GM21447 (cell line): ENCODE results near the gene PDCD1LG2.
A peak's percentile ranks its signal among the peaks of the same experiment; 100 is the strongest.
"Not testable (repeated sequence)": the region's sequence is repeated elsewhere in the genome, so short reads cannot be mapped to it uniquely, and the experiment has no call there.

Source experiments
- ATAC-seq: cut with Tn5 transposase; IDR thresholded peaks from one replicate; pipeline ENCODE4 v1.9.1; 2021; ENCODE audit not compliant: unreplicated experiment

Gene PDCD1LG2

DNA sequence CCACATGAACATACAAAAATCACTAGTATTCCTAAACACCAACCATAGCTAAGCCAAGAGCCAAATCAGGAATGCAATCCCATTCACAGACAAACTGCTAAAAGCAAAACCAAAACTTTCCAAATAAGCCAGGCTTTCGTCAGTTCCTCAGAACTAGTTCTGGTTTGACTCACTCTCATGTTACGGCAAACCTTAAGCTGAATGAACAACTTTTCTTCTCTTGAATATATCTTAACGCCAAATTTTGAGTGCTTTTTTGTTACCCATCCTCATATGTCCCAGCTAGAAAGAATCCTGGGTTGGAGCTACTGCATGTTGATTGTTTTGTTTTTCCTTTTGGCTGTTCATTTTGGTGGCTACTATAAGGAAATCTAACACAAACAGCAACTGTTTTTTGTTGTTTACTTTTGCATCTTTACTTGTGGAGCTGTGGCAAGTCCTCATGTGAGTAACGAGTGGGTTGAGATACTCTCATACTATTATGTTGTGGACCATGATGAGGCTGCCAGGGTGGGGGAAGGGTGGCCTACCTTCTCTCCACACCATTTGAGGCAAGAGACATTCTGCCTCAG, at the start of gene PDCD1LG2:
PDCD1LG2 (plus strand) TSS at position 172 of the 572 bp plus-strand sequence. CDS start 12,016 bp downstream, outside the sequence.
- peak; percentile 74 for ATAC-seq

DNA sequence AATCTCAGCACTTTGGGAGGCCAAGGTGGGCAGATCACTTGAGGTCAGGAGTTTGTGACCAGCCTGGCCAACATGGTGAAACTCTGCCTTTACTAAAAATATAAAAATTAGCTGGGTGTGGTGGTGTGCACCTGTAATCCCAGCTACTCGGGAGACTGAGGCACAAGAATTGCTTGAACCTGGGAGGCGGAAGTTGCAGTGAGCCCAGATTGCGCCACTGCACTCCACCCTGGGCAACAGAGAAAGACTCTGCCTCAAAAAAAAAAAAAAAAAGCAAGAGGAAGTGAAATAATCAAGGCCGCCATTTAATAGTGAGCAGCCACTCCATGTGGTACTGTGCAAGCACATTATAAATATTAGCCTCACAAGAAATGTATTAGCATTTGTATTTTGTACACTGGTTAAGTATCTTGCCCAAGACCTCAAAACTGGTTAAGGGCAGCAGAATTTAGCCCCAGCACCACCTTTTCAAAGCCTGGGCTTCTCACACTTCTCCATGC, 45.5 kb upstream of the PDCD1LG2 start:
- ATAC-seq: not testable (repeated sequence)

DNA sequence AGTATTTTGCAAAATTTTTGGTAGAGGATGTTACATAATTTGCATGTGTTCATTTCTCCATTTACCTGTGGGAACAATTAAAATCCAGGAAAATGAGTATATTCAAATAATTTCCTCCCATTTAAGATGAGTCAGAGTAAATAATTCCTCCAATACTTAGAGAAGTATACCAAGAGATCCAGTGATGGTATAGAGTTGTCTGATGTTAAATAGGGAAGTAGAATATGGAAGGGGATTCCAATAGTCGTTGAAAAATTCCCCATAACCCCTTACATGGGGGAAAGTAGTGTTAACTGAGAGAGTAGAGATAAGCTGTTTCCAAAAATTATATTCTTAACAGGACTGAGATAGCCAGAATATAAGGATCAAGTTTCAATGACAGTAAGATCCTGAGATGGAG, 44.3 kb upstream of the PDCD1LG2 start:
- no peak for ATAC-seq

DNA sequence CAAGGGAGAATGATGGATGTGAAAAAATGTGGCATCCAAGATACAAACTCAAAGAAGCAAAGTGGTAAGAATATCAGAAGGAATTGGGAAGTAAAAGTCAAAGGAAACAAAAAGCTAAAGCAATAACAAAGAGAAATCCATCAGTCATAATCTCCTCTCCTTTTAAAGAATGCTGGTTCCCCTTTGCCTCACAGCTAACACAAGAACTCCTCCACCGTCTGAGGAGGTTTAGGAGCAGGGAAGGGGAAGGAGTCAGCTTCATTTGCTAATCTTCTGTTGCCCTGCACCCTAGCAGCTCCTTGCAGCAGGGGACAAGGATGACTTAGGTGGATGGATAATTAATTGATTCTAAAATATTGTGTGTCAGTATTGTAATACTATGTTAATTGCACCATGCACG, 43.6 kb upstream of the PDCD1LG2 start:
- no peak for ATAC-seq

DNA sequence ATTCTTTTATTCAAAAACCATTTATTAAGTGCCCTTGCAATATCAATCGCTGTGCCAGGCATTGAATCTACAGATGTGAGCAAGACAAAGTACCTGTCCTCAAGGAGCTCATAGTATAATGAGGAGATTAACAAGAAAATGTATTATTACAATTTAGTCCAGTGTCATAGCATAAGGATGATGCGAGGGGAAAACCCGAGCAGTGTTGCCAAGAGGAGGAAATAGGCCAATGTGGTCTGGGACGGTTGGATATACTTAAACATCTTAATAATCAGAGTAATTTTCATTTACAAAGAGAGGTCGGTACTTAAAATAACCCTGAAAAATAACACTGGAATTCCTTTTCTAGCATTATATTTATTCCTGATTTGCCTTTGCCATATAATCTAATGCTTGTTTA, 41.5 kb upstream of the PDCD1LG2 start:
- no peak for ATAC-seq

DNA sequence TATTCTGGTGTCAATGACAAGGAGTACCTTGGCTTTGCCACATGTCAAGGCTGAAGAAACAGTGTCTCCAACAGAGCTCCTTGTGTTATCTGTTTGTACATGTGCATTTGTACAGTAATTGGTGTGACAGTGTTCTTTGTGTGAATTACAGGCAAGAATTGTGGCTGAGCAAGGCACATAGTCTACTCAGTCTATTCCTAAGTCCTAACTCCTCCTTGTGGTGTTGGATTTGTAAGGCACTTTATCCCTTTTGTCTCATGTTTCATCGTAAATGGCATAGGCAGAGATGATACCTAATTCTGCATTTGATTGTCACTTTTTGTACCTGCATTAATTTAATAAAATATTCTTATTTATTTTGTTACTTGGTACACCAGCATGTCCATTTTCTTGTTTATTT, 40.2 kb upstream of the PDCD1LG2 start:
- no peak for ATAC-seq

DNA sequence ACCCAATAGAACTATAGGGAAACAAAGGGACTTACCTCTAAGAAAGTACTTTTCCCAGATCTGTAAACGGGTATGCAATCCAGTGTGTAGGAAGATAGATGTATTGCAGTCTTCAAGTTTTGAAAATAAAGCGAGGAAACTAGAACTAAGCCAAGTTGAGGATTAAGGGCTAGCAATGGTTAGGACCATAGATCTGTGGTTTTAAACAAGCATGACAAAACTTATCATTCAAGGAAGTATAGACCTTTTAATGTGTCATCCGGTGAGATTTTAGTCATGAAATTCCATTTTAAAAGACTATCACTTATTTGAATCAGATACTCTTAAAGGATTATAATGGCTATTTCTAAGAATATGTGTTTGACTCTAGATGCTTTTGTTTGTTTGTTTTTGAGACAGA, 39.5 kb upstream of the PDCD1LG2 start:
- no peak for ATAC-seq

DNA sequence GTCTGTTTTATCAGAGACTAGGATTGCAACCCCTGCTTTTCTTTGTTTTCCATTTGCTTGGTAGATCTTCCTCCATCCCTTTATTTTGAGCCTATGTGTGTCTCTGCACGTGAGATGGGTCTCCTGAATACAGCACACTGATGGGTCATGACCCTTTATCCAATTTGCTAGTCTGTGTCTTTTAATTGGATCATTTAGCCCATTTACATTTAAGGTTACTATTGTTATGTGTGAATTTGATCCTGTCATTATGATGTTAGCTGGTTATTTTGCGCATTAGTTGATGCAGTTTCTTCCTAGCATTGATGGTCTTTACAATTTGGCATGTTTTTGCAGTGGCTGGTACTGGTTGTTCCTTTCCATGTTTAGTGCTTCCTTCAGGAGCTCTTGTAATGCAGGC, 34.7 kb upstream of the PDCD1LG2 start:
- not testable (repeated sequence) for ATAC-seq

DNA sequence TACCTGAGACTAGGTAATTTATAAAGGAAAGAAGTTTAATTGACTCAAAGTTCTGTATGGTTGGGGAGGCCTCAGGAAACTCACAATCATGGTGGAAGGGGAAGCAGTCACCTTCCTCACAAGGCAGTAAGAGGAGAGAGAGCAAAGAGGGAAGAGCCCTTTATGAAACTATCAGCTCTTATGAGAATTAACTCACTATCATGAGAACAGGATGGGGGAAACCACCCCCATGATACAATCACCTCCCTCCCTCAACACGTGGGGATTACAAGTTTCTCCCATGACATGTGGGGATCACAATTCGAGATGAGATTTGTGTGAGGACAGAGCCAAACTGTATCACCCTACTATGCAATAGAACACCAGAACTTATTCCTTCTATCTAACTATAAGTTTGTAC, 32.1 kb upstream of the PDCD1LG2 start:
- no peak for ATAC-seq

DNA sequence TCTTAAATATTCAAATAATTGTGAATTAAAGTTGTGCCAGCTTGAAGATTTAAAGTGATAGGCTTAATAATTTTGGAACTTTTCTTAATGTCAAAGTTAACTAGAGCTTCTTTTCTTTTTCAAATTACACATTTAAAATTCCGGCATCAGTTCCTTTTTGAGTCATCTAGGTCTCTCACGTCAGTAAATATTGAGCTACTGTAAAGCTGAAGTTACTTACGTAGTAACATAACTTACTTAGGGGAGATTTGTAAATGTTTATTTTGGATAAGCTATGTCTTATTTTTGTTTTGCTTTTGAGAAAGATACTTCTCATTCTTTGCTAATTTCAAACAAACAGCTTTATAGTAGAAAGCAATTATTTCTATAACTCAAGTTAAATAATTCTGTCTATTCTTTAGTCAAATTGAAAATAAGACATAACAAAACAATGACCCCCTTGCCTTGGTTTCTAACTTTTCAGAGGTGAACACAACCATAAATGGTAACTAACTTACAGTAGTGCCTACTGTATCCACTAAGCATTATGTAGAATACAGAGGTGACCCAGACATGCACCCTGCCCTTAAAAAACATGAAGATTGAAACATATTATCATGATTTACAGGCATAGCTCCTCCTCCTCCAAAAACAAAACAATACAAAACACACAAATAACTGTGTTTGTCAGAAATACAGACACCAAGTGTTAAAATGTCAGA, 30.2 kb upstream of the PDCD1LG2 start:
- ATAC-seq: no peak

DNA sequence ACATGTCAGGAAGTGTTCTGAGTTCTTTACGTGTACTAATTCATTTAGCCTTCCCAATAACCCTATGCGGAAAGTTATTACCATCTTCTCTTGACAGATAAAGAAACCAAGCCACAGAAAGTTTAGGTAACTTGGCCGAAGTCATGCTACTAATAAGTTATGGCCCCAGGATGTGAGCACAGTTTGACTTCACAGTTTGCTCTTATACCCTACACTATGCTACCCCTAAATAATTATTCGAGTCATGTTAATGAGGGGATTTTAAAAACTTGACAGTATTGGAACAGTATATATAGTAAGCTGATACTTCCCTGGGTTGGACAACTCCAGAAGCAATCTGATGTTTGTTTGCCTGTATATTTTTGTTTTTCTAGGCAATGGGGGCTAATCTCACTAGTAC, 29.4 kb upstream of the PDCD1LG2 start:
- ATAC-seq: no peak

DNA sequence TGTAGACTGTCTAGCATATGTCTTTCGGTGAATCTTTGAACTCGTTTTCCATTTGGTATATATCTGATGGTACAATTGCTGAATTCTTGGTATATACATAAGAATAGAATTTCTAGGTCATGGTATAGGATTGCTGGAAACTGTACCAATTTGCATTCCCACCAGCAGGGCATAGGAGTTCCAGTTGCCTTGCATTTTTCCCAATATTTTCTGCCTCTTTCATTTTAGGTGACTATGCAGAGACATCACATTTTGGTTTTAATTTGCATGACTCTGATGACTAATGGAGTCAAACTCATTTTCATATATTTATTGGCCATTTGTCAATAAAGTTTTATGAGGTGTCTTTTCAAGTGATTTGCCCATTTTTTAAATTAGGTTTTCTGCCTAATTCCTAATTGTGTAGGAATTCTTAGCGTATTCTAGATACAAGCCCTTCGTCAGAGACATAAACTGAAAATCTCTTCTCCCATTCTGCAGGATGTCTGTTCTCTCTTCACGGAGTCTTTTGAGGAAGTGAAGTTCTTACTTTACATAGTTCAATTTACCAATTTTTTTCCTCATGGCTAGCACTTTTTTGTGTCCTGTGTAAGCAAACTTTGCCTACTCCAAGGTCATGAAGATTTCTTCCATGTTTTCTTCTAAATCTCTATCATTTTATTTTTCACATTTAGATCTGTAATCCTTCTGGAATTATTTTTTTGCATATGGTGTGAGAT, 28.9 kb upstream of the PDCD1LG2 start:
- no peak for ATAC-seq

DNA sequence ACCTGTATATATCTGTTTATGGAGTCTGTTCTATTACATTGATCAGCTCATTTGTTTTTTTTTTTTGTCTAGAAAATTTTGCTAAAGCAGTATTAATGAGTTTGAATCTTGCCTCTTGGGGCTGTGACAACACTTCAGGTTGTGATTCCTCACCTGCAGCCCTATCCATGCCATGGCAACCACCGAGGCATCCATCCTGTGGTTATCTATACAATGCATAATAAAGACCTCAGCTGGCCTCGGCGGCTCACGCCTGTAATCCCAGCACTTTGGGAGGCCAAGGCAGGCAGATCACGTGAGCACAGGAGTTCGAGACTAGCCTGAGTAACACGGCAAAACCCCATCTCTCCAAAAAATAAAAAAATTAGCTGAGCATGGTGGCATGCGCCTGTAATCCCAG, 28.1 kb upstream of the PDCD1LG2 start:
- no peak for ATAC-seq

DNA sequence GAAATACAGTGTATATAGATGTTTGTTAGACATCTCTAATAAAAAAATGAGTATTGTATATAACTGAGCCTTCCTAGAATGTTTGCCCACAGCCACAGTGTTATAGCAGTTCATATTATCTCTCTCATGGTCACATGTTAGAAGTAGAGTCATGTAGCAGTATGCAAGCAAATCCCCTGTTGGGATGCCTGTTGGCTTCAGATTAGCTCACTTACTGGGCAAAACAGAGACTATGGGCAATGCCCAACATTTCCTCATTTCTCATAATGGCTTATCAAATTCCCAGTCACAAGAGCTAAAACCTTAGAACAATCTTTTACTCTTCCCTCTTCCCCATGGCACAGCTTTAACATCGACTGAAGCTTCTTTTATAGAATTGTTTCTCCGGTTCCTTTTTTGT, 27.0 kb upstream of the PDCD1LG2 start:
- ATAC-seq: no peak

DNA sequence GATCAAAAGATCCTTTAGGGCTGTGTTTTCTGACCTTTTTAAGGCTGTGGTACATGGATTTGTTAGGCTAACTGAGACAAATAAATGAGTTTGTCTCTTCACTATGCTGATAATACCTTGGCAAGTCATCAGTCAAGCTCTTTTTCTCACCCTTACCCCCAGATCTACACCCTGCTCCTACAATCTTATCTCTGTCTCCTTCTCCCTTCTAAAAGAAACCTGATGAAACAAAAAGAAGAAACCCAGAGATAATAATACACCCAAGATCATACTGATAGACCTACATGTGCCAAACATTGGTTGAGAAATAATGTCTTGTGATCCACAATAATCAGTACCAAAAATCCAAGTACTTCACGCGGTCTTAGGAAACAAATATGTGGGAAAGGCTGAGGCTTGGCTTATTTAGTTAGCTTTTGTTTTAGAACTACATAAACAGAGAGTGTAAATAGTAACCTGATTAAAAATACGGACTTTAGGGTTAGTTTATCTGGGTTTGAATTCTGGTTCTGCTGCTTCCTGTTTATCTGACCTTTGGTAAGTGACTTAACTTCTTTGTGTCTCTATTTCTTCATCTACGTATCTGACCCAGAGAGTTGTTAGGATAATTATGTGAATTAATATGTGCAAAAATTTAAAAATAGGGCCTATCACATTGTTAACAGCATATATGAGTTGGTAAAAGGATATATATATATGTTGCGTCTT, 24.8 kb upstream of the PDCD1LG2 start:
- no peak for ATAC-seq

DNA sequence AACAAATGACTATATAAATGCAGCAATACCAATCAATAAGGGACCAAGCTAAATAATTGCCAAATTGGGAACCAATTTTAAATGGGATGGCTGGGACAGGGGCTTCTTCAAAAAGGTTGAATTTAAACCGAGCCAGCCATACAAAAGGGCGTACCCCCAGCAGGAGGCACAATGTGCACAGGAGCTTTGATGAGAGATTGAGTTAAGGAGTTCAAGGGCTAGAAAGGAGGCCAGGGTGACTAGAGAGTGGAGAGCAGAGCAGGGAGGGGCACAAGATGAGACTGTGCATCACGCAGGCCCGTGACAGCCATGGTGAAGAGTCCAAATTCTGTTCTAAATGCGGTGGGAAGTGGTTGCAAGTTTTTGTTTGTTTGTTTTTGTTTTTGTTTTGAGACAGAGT, 23.3 kb upstream of the PDCD1LG2 start:
- ATAC-seq: no peak

DNA sequence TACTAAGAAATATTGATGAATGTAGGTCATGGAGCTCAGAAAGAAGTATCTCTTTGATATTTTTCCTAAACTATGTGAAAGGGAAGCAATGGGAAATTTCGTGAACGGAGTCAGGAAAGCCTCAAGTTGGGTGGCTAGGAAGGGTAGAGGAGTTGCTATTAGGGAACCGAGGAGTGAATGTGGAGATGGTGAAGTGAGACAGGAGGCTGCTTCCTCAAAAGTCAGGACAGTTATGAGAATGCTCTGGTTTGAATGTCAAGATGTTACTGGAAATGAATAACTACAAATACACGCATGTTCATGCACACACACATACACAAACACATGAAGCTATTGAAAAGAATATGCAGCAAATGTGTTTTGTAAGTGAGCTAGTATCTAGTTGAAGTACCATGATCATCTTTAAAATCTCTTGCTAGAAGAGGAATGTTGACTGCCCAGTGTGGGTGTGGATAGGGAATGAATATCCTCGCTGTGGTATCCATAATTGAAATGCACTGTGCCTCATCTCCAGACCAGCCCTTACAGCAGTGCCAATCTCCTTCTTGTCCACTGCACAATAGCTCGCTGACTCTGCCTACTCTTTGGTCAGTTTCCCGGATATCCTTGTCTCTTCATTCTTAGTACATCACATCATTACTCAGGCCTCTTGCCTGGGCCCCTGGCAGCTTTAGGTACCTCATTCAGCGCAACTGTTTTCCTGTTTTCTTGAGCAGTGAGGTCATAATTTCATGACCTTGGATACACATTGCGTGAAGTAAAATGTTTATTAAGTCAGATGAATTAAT, 21.9 kb upstream of the PDCD1LG2 start:
- ATAC-seq: no peak

DNA sequence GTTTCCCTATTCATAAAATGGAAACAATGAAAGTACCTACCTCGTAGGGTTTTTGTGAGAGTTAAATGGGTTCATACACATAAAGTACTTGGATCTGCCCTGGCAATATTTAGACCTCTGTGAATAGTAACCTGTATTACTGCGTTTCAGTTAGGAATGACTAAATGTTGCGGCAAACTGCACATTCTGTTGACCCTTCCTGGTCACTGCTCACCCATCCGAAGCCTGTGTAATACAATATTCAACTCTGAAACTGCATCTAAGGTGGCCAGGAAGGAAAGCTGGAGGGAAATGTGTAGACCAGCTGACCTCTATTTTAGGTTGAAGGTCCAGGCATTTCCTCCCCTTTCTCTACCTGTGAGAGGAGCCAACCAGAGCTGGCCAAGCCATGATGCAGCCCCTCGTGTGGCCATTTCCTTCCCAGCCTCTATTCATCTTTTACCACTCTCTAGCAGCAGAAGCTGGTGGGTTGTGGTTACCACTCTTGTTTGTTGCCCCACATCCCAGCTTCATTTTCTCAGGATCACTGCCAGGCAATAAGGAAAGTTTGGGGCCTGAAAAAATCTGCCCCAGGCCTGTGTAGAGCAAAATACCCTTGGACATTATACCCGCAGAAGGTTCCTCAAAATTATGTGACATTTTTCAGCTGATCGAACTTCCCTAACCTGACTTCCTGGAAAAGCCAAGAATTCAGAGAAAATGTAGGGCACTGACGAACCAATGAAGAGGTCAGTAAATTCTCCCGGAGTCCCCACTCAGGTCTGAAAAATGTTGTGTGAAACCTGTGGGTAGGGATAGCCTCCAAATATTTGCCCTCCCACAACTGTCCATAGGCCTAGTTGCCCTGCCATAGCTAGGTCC, 20.5 kb upstream of the PDCD1LG2 start:
- ATAC-seq: no peak

DNA sequence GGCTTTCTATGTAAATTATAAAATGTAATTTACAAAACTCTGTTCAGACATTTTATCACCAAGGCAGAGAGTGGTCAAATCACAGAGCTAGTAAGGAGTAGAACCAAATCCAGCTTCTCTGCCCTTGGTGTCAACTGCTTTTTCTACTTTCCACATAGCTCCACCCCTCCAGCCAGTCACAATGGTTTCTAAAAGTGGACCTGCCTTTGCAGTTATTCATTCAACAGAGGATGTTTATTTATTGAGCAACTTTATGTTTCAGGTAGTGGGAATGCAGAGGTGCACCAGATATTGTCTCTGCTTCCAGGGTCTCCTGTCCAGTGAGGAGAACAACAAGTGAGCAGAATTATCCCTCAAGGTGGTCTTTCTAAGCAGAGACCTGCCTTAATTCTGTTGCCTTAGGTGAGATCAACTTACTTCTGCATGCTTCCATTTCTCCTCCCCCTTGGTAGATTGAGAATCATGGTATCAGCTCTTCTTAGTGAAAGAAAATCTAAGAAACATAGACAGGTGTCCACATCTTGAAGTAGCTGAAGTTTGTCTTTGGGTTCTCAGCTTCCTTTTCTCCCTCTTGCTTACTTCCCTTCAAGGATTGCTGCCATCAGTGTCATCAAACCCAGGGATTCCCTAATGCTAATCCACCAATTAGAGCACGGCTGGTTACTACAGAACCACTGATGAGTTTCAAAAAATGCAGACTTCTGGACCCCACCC, 17.2 kb upstream of the PDCD1LG2 start:
- ATAC-seq: peak; percentile 19
